ENCODE data around the gene CHRND. TPM values are rescaled to one million over a fixed set of nuclear protein-coding genes. Genes with fewer than 3 reads are reported as not detected.

CHRND gene
- total RNA-seq, 1 experiment from 2014 or later, result not detected

DNA sequence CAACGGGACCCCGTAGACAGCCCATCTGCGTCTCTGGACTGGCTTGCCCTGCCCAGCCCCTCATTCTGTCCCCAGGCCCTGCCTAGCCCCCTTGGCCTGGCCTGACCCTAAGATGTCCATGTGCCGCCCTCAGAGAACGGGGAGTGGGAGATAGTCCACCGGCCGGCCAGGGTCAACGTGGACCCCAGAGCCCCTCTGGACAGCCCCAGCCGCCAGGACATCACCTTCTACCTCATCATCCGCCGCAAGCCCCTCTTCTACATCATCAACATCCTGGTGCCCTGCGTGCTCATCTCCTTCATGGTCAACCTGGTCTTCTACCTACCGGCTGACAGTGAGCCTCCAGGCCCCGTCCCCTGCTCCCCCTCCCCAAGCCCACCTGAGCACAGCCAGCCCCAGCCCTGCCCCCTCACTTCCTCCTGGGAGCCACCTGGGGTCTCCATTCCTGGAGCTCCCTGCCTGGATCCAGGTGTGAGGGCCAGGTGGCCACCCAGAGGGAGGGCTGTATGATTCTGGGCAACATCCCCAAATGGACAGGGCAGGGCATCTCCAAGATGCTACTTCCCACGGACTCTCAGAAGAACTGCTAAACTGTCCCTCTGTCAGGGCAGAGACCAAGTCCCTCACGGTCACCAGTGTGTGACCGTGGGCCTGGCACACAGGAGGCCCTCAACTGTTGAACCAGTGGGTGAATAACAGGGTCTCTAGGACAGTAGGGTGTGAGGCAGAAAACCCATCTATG lies 4.0 kb downstream of the CHRND start:
- H3K36me3 Mint-ChIP-seq, result no peaks in the 10 kb centered on the region
- POLR2A ChIA-PET, result no interaction called here
- no peak overlapping the region; the same call in 1 of the 2 replicates for H3K27ac Mint-ChIP-seq
- TF ChIP-seq FOXK1 (CRISPR knock-in tag; IDR thresholded peaks at IDR 0.05), result no peak
- TF ChIP-seq EMX1 (CRISPR knock-in tag; IDR thresholded peaks at IDR 0.05), result no peak
- no peak for TF ChIP-seq NR3C1 (CRISPR knock-in tag; conservative IDR thresholded peaks at IDR 0.05; ENCODE audit: low read depth)
- no peak for TF ChIP-seq CBFB (CRISPR knock-in tag; IDR thresholded peaks at IDR 0.05; ENCODE audit: low read depth)
- TF ChIP-seq NFATC4 (CRISPR knock-in tag; IDR thresholded peaks at IDR 0.05), result no peak
- TF ChIP-seq JAZF1 (CRISPR knock-in tag; IDR thresholded peaks at IDR 0.05), result no peak
- TF ChIP-seq, protein P1, sequence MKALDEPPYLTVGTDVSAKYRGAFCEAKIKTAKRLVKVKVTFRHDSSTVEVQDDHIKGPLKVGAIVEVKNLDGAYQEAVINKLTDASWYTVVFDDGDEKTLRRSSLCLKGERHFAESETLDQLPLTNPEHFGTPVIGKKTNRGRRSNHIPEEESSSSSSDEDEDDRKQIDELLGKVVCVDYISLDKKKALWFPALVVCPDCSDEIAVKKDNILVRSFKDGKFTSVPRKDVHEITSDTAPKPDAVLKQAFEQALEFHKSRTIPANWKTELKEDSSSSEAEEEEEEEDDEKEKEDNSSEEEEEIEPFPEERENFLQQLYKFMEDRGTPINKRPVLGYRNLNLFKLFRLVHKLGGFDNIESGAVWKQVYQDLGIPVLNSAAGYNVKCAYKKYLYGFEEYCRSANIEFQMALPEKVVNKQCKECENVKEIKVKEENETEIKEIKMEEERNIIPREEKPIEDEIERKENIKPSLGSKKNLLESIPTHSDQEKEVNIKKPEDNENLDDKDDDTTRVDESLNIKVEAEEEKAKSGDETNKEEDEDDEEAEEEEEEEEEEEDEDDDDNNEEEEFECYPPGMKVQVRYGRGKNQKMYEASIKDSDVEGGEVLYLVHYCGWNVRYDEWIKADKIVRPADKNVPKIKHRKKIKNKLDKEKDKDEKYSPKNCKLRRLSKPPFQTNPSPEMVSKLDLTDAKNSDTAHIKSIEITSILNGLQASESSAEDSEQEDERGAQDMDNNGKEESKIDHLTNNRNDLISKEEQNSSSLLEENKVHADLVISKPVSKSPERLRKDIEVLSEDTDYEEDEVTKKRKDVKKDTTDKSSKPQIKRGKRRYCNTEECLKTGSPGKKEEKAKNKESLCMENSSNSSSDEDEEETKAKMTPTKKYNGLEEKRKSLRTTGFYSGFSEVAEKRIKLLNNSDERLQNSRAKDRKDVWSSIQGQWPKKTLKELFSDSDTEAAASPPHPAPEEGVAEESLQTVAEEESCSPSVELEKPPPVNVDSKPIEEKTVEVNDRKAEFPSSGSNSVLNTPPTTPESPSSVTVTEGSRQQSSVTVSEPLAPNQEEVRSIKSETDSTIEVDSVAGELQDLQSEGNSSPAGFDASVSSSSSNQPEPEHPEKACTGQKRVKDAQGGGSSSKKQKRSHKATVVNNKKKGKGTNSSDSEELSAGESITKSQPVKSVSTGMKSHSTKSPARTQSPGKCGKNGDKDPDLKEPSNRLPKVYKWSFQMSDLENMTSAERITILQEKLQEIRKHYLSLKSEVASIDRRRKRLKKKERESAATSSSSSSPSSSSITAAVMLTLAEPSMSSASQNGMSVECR (CRISPR knock-in tag; IDR thresholded peaks at IDR 0.05; ENCODE audit: borderline replicate concordance), result no peak
- no peak for TF ChIP-seq GTF2I (CRISPR knock-in tag; conservative IDR thresholded peaks at IDR 0.05)
- no peak for TF ChIP-seq HMGA2 (CRISPR knock-in tag; IDR thresholded peaks at IDR 0.05)
- no peak for TF ChIP-seq TCF7 (CRISPR knock-in tag; IDR thresholded peaks at IDR 0.05; ENCODE audit: low read depth)
- TF ChIP-seq ETV6 (CRISPR knock-in tag; IDR thresholded peaks at IDR 0.05), result no peak
- no peak for TF ChIP-seq ZNF138 (CRISPR knock-in tag; conservative IDR thresholded peaks at IDR 0.05)
- no peak for TF ChIP-seq TP53 (CRISPR knock-in tag; IDR thresholded peaks at IDR 0.05)
- no peak for TF ChIP-seq ZNF396 (CRISPR knock-in tag; IDR thresholded peaks at IDR 0.05; ENCODE audit: borderline replicate concordance)
- TF ChIP-seq SP1 (CRISPR knock-in tag; conservative IDR thresholded peaks at IDR 0.05), result no peak
- no peak for TF ChIP-seq NR1H2 (CRISPR knock-in tag; IDR thresholded peaks at IDR 0.05)
- no peak for TF ChIP-seq SMAD4 (CRISPR knock-in tag; IDR thresholded peaks at IDR 0.05)
- no peaks in the 10 kb centered on the region for H3K9me3 Mint-ChIP-seq
- DNase-seq (ENCODE audit: low spot score) (peak; percentile 7), ATAC-seq (no peak)
- H3K4me1 Mint-ChIP-seq, result peaks cover 11% of the 10 kb centered on the region
- H3K4me3 Mint-ChIP-seq, result no peak overlapping the region
- H3K27me3 Mint-ChIP-seq (ENCODE audit: low read depth), result peaks cover 13% of the 10 kb centered on the region
- CTCF ChIA-PET, result no interaction called here

- ChIA-PET CTCF (interaction anchor here (0.9 to 4.5 kb wide), 4 partner anchors 8 to 16 kb away, joined by 3 to 36 read pairs (median 3); partner anchors contain the start of gene PRSS56), POLR2A (no interaction called here)
- H3K4me3 Mint-ChIP-seq, result no peak overlapping the region
- H3K36me3 Mint-ChIP-seq, result no peaks in the 10 kb centered on the region
- H3K9me3 Mint-ChIP-seq, result no peaks in the 10 kb centered on the region
- ATAC-seq, result no peak
- no peak overlapping the region; the same call in 1 of the 2 replicates for H3K27ac Mint-ChIP-seq
- H3K27me3 Mint-ChIP-seq (ENCODE audit: low read depth), result peaks cover 13% of the 10 kb centered on the region
- DNase-seq (ENCODE audit: low spot score), result peak; percentile 7
- peaks cover 11% of the 10 kb centered on the region for H3K4me1 Mint-ChIP-seq
- TF ChIP-seq GRHL2 (CRISPR knock-in tag; IDR thresholded peaks at IDR 0.05; ENCODE audit: insufficient replicate concordance, severe bottlenecking) (no peak), NR1H2 (CRISPR knock-in tag; IDR thresholded peaks at IDR 0.05) (no peak), ATF2 (CRISPR knock-in tag; IDR thresholded peaks at IDR 0.05; ENCODE audit: borderline replicate concordance, low read depth) (no peak), TCF7 (CRISPR knock-in tag; IDR thresholded peaks at IDR 0.05; ENCODE audit: low read depth) (no peak)
These were observed 4.8 kb downstream of the CHRND start for GRCh38 chr2:232530626-232531260.
